SU-DHL-6 (cell line): Measurements from ENCODE around the gene C14orf132.

Source experiments
- H2AFZ ChIP-seq: fragments of 200-600 bp; sonication (generic); 2 replicates; pipeline ENCODE4 v1.6.1; 2014; ENCODE audit warnings: low read depth, mild to moderate bottlenecking, moderate library complexity, mixed read lengths, antibody characterized with exemption, low read length; ENCODE audit not compliant: severe bottlenecking
- H3F3A ChIP-seq: fragments of 200-600 bp; shearing (Covaris generic); 2 replicates; pipeline ENCODE4 v1.6.0; 2016; ENCODE audit warnings: antibody characterized with exemption, mild to moderate bottlenecking; ENCODE audit not compliant: insufficient read depth
- H3K27ac ChIP-seq: fragments of 200-600 bp; sonication (generic); 2 replicates; pipeline ENCODE4 v1.5.1; 2016; ENCODE audit warnings: low read depth, mild to moderate bottlenecking, low read length, moderate library complexity, mixed read lengths
- H3K27me3 ChIP-seq: fragments of 200-600 bp; sonication (generic), shearing (Covaris generic); 2 replicates; pipeline ENCODE4 v1.6.0; 2014; ENCODE audit warnings: mild to moderate bottlenecking, low read length
- H3K36me3 ChIP-seq: fragments of 200-600 bp; sonication (generic); 2 replicates; pipeline ENCODE4 v1.6.1; 2014; ENCODE audit warnings: mild to moderate bottlenecking, low read length, mixed read lengths
- H3K4me2 ChIP-seq: fragments of 300-600, 200-600 bp; shearing (Covaris generic), sonication (generic); 2 replicates; pipeline ENCODE4 v1.6.0; 2014; ENCODE audit warnings: low read length, low read depth, mild to moderate bottlenecking; ENCODE audit not compliant: poor library complexity, severe bottlenecking
- H3K4me3 ChIP-seq: fragments of 200-600 bp; sonication (generic); 2 replicates; pipeline ENCODE4 v1.5.1; 2014; ENCODE audit warnings: antibody characterized with exemption, low read length, mild to moderate bottlenecking, mixed read lengths; ENCODE audit not compliant: insufficient read depth, poor library complexity, severe bottlenecking
- H3K79me2 ChIP-seq: fragments of 200-600 bp; sonication (generic); 2 replicates; pipeline ENCODE4 v1.6.1; 2014; ENCODE audit warnings: mild to moderate bottlenecking, low read length, moderate library complexity; ENCODE audit not compliant: insufficient read depth
- H3K9ac ChIP-seq: fragments of 200-600 bp; sonication (generic); 2 replicates; pipeline ENCODE4 v1.7.0; 2014; ENCODE audit warnings: mild to moderate bottlenecking, low read length
- H3K9me2 ChIP-seq: fragments of 200-600 bp; sonication (generic); replicated peaks from 2 replicates; pipeline ENCODE4 v1.6.1; 2014; ENCODE audit warnings: low read length; ENCODE audit not compliant: insufficient read depth
- H3K9me3 ChIP-seq: fragments of 200-600 bp; sonication (generic); 2 replicates; pipeline ENCODE4 v1.6.1; 2014; ENCODE audit warnings: low read length, mixed read lengths; ENCODE audit not compliant: insufficient read depth
- H4K20me1 ChIP-seq: fragments of 200-600 bp; sonication (generic); 2 replicates; pipeline ENCODE4 v1.6.1; 2014; ENCODE audit warnings: low read depth, mild to moderate bottlenecking, antibody characterized with exemption, low read length, moderate library complexity, mixed read lengths
- CTCF ChIP-seq: fragments of 200-600 bp; sonication (generic); IDR thresholded peaks from one replicate; pipeline ENCODE4 v1.5.1; 2017; ENCODE audit warnings: antibody characterized with exemption, mild to moderate bottlenecking, low read length, moderate library complexity; ENCODE audit not compliant: insufficient read depth, poor library complexity, severe bottlenecking
- EZH2phosphoT487 ChIP-seq: fragments of 200-600 bp; sonication (generic), shearing (Covaris generic); conservative IDR thresholded peaks from 2 replicates; pipeline ENCODE4 v1.6.1; 2018; ENCODE audit warnings: mild to moderate bottlenecking, antibody characterized with exemption, low read length, moderate library complexity, mixed read lengths

C14orf132 gene

GRCh38 chr14:96130391-96130790 lies 91.2 kb downstream of the C14orf132 start:
- Histone ChIP-seq H3F3A (no peaks in the 10 kb centered on the region), H3K9ac (no peak overlapping the region), H3K36me3 (no peaks in the 10 kb centered on the region), H3K27me3 (no peaks in the 10 kb centered on the region), H3K79me2 (no peaks in the 10 kb centered on the region), H3K27ac (no peak overlapping the region), H3K4me2 (no peak overlapping the region), H3K9me2 (no peaks in the 10 kb centered on the region), H3K4me3 (no peak overlapping the region), H4K20me1 (no peaks in the 10 kb centered on the region), H2AFZ (no peak overlapping the region), H3K9me3 (no peaks in the 10 kb centered on the region)
- no peak for TF ChIP-seq EZH2phosphoT487
- no peak for TF ChIP-seq CTCF

- no peak for TF ChIP-seq EZH2phosphoT487
- no peak for TF ChIP-seq CTCF
- no peak overlapping the region for H2AFZ ChIP-seq
- no peaks in the 10 kb centered on the region for H4K20me1 ChIP-seq
- no peak overlapping the region for H3K4me2 ChIP-seq
- H3K27ac ChIP-seq = no peak overlapping the region
- H3K9me3 ChIP-seq = no peaks in the 10 kb centered on the region
- H3K27me3 ChIP-seq = no peaks in the 10 kb centered on the region
- H3K9me2 ChIP-seq = no peaks in the 10 kb centered on the region
- no peaks in the 10 kb centered on the region for H3F3A ChIP-seq
- H3K4me3 ChIP-seq = no peak overlapping the region
- H3K36me3 ChIP-seq = no peaks in the 10 kb centered on the region
- H3K79me2 ChIP-seq = no peaks in the 10 kb centered on the region
- H3K9ac ChIP-seq = no peak overlapping the region
Observed at GRCh38 chr14:96130854-96131253, 91.7 kb downstream of the C14orf132 start.

- no peaks in the 10 kb centered on the region for H3K9me3 ChIP-seq
- no peaks in the 10 kb centered on the region for H3K36me3 ChIP-seq
- no peaks in the 10 kb centered on the region for H3K27me3 ChIP-seq
- H3K9me2 ChIP-seq = no peaks in the 10 kb centered on the region
- no peak for TF ChIP-seq CTCF
- TF ChIP-seq EZH2phosphoT487 = no peak
- no peaks in the 10 kb centered on the region for H3F3A ChIP-seq
- no peak overlapping the region for H2AFZ ChIP-seq
- no peak overlapping the region for H3K9ac ChIP-seq
- H3K79me2 ChIP-seq = no peaks in the 10 kb centered on the region
- H3K4me3 ChIP-seq = no peak overlapping the region
- H3K27ac ChIP-seq = no peak overlapping the region
- no peak overlapping the region for H3K4me2 ChIP-seq
- no peaks in the 10 kb centered on the region for H4K20me1 ChIP-seq
Observed at GRCh38 chr14:96131836-96132235, 92.7 kb downstream of the C14orf132 start.

- no peaks in the 10 kb centered on the region for H3K36me3 ChIP-seq
- TF ChIP-seq CTCF (no peak), EZH2phosphoT487 (no peak)
- H3K9ac ChIP-seq = no peak overlapping the region
- no peak overlapping the region for H2AFZ ChIP-seq
- no peaks in the 10 kb centered on the region for H3F3A ChIP-seq
- no peak overlapping the region for H3K4me2 ChIP-seq
- no peaks in the 10 kb centered on the region for H3K9me3 ChIP-seq
- H4K20me1 ChIP-seq = no peaks in the 10 kb centered on the region
- H3K79me2 ChIP-seq = no peaks in the 10 kb centered on the region
- no peak overlapping the region for H3K27ac ChIP-seq
- H3K4me3 ChIP-seq = no peak overlapping the region
- no peaks in the 10 kb centered on the region for H3K27me3 ChIP-seq
- no peaks in the 10 kb centered on the region for H3K9me2 ChIP-seq
Observed at GRCh38 chr14:96134508-96134907, 95.3 kb downstream of the C14orf132 start.
